ENCODE results near the gene C1QTNF3. TPM values are rescaled to one million over a fixed set of nuclear protein-coding genes. Genes with fewer than 3 reads are reported as not detected.

The C1QTNF3 gene
- total RNA-seq, 1 donor from 2014 or later, result 1.9 TPM

Other genes starting within 250 kb of the C1QTNF3 start
- gene ADAMTS12, start 151.2 kb downstream of the C1QTNF3 start, total RNA-seq, result 1.9 TPM
- gene RXFP3, start 106.8 kb downstream of the C1QTNF3 start, total RNA-seq, result not detected
- gene SLC45A2, start 58.5 kb downstream of the C1QTNF3 start, total RNA-seq, result 0.48 TPM
- gene AMACR, start 35.2 kb downstream of the C1QTNF3 start, total RNA-seq, result 58.0 TPM